ENCODE measurements around the gene SMURF2. TPM values are rescaled to one million over a fixed set of nuclear protein-coding genes. Genes with fewer than 3 reads are reported as not detected.

SMURF2 gene
- total and polyA plus RNA-seq, 9 of the 15 experiments (the other 6 are each of a cell fraction or from before 2014, with no cell fraction given): 3.8 to 22.0 (median 14.8) TPM

GRCh38 chr17:64687376-64687775 lies 25.3 kb upstream of the SMURF2 start (continued):
- TF ChIP-seq CHD2 (IDR thresholded peaks at IDR 0.05; ENCODE audit: low read depth, low read length): no peak
- no peak for TF ChIP-seq MECOM (CRISPR knock-in tag; IDR thresholded peaks at IDR 0.05)
- no peak for TF ChIP-seq CTCFL (IDR thresholded peaks at IDR 0.05; ENCODE audit: borderline replicate concordance, insufficient read depth, low read depth, low read length, poor library complexity, severe bottlenecking)

DNA sequence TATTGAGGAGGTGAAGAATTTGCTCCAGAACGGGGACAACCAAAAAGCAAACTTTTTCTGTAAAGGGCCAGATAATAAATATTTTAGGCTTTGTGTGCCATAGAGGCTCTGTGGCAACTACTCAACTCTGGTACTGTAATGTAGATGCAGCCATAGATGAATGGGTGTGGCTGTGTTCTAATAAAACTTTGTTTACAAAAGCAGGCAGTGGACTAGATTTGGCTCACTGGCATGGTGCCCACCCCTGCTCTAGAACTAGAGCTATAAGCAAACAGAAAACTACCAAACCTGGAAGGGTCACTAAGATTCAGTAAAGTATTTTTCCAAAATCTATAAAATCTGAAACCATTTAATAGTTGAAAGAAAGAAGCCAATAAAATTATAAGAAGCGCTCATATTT lies 24.6 kb upstream of the SMURF2 start:
- H3K36me3 ChIP-seq (ENCODE audit: control insufficient read depth, insufficient read depth, low read length): no peaks in the 10 kb centered on the region
- no peak overlapping the region for H2AFZ ChIP-seq (ENCODE audit: low read depth, low read length)
- BruUV-seq (replicated peaks): no TSS peak
- H4K20me1 ChIP-seq (replicated peaks; ENCODE audit: control insufficient read depth, insufficient read depth, low read length): no peaks in the 10 kb centered on the region
- in situ Hi-C loops (cut with MboI) (no loop called here), intact Hi-C loops (cut with micrococcal nuclease) (no loop called here)
- no peak overlapping the region for H3K4me3 ChIP-seq
- H3K79me2 ChIP-seq (ENCODE audit: control insufficient read depth, insufficient read depth, low read length): no peaks in the 10 kb centered on the region
- H3K27ac ChIP-seq (ENCODE audit: extremely low read depth, low read depth, low read length): no peak overlapping the region
- DNase-seq (ENCODE audit: extremely low read depth in 1 of 4, low spot score in 3 of 4): no peak
- no peaks in the 10 kb centered on the region; a peak in 1 of 5 replicates for H3K4me1 ChIP-seq (replicated peaks in 1 of 2; ENCODE audit: control insufficient read depth in 2 of 2, insufficient read depth in 2 of 2, low read length in 2 of 2)
- POLR2A ChIA-PET: interaction anchor here (1.7 kb wide), 1 partner anchor 114 kb away, joined by 4 read pairs; no protein-coding TSS in a partner anchor
- H3K9me1 ChIP-seq (ENCODE audit: control insufficient read depth, insufficient read depth, low read length): no peaks in the 10 kb centered on the region
- ATAC-seq: no peak
- 55% methylated on average over 2 of the region's 2 CpGs for WGBS (ENCODE audit: insufficient coverage, low coverage, missing lambda C conversion rate)
- CTCF ChIA-PET (ENCODE audit: low intra/inter-chr PET ratio): no interaction called here
- FAIRE-seq: no peak
- no peak overlapping the region for H3K4me2 ChIP-seq (ENCODE audit: insufficient read depth, low read length)
- no peaks in the 10 kb centered on the region for H3K9me3 ChIP-seq (replicated peaks; ENCODE audit: control insufficient read depth, insufficient read depth, low read depth, low read length)
- H3K27me3 ChIP-seq (ENCODE audit: control insufficient read depth in 2 of 2, insufficient read depth in 2 of 2, low read length in 2 of 2): no peaks in the 10 kb centered on the region
- no peak overlapping the region for H3K9ac ChIP-seq (ENCODE audit: insufficient read depth in 1 of 2, low read depth in 2 of 2, low read length in 2 of 2)
- TF ChIP-seq, protein P1, sequence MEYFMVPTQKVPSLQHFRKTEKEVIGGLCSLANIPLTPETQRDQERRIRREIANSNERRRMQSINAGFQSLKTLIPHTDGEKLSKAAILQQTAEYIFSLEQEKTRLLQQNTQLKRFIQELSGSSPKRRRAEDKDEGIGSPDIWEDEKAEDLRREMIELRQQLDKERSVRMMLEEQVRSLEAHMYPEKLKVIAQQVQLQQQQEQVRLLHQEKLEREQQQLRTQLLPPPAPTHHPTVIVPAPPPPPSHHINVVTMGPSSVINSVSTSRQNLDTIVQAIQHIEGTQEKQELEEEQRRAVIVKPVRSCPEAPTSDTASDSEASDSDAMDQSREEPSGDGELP (CRISPR knock-in tag; IDR thresholded peaks at IDR 0.05; ENCODE audit: borderline replicate concordance): no peak
- TF ChIP-seq SMARCB1 (IDR thresholded peaks at IDR 0.05; ENCODE audit: insufficient read length, low read depth) (no peak), HSF4 (CRISPR knock-in tag; IDR thresholded peaks at IDR 0.05; ENCODE audit: borderline replicate concordance) (no peak), BMI1 (IDR thresholded peaks at IDR 0.05; ENCODE audit: low read length) (no peak), PKNOX1 (IDR thresholded peaks at IDR 0.05) (no peak)
- TF ChIP-seq, protein P2, sequence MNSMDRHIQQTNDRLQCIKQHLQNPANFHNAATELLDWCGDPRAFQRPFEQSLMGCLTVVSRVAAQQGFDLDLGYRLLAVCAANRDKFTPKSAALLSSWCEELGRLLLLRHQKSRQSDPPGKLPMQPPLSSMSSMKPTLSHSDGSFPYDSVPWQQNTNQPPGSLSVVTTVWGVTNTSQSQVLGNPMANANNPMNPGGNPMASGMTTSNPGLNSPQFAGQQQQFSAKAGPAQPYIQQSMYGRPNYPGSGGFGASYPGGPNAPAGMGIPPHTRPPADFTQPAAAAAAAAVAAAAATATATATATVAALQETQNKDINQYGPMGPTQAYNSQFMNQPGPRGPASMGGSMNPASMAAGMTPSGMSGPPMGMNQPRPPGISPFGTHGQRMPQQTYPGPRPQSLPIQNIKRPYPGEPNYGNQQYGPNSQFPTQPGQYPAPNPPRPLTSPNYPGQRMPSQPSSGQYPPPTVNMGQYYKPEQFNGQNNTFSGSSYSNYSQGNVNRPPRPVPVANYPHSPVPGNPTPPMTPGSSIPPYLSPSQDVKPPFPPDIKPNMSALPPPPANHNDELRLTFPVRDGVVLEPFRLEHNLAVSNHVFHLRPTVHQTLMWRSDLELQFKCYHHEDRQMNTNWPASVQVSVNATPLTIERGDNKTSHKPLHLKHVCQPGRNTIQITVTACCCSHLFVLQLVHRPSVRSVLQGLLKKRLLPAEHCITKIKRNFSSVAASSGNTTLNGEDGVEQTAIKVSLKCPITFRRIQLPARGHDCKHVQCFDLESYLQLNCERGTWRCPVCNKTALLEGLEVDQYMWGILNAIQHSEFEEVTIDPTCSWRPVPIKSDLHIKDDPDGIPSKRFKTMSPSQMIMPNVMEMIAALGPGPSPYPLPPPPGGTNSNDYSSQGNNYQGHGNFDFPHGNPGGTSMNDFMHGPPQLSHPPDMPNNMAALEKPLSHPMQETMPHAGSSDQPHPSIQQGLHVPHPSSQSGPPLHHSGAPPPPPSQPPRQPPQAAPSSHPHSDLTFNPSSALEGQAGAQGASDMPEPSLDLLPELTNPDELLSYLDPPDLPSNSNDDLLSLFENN (IDR thresholded peaks at IDR 0.05; ENCODE audit: low read depth in 2 of 2, low read length in 2 of 2): no peak
- TF ChIP-seq, protein P3, sequence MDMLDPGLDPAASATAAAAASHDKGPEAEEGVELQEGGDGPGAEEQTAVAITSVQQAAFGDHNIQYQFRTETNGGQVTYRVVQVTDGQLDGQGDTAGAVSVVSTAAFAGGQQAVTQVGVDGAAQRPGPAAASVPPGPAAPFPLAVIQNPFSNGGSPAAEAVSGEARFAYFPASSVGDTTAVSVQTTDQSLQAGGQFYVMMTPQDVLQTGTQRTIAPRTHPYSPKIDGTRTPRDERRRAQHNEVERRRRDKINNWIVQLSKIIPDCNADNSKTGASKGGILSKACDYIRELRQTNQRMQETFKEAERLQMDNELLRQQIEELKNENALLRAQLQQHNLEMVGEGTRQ (CRISPR knock-in tag; IDR thresholded peaks at IDR 0.05): no peak

All from K562 (cell line).